Upper lobe of right lung (tissue), 1 donor: ENCODE results near the gene MRTFA. TPM values are rescaled to one million over a fixed set of nuclear protein-coding genes. Genes with fewer than 3 reads are reported as not detected.

Experiments used
- ATAC-seq: fragments of 200-7000 bp; cut with Tn5 transposase; one replicate; pipeline ENCODE4 v1.9.1; 2020; ENCODE audit warnings: mild to moderate bottlenecking, moderate library complexity
- DNase-seq: peaks from one replicate; pipeline ENCODE4 v3.0.0-alpha.2; 2020
- H3K27ac ChIP-seq: fragments of 200-600 bp; one replicate; pipeline ENCODE4 v1.8.0; 2022
- H3K27me3 ChIP-seq: fragments of 200-600 bp; one replicate; pipeline ENCODE4 v1.8.0; 2022; ENCODE audit warnings: mild to moderate bottlenecking
- H3K36me3 ChIP-seq: fragments of 200-600 bp; one replicate; pipeline ENCODE4 v1.8.0; 2022
- H3K4me1 ChIP-seq: fragments of 200-600 bp; one replicate; pipeline ENCODE4 v1.8.0; 2022
- H3K4me3 ChIP-seq: fragments of 200-600 bp; one replicate; pipeline ENCODE4 v1.8.0; 2022; ENCODE audit warnings: mild to moderate bottlenecking
- H3K9me3 ChIP-seq: fragments of 200-600 bp; one replicate; pipeline ENCODE4 v1.8.0; 2022
- CTCF ChIP-seq: fragments of 200-600 bp; IDR thresholded peaks from one replicate; pipeline ENCODE4 v1.8.0; 2022; ENCODE audit warnings: antibody characterized with exemption
- intact Hi-C: fragments of 100-400 bp; cut with DNase I; formaldehyde crosslinking; loops from one replicate; pipeline ENCODE4 v1.11.0; 2022
- total RNA-seq: library from RNA; stranded (reverse); fragmentation: NEBNext Ultra II Directional; extraction: Animal tissue kit (Norgen Biotek cat#: 25700); gene quantifications from one replicate; pipeline ENCODE4 v1.2.1, GENCODE V29; 2021
- donor health status: DM: no; HTN: yes; CAD: no; lungs with severe emphysema.

Gene MRTFA
- total RNA-seq, 1 donor from 2014 or later = 60.4 TPM

- Histone ChIP-seq H3K9me3 (no peaks in the 10 kb centered on the region), H3K36me3 (peaks cover 51% of the 10 kb centered on the region), H3K4me1 (peaks cover 19% of the 10 kb centered on the region), H3K4me3 (no peak overlapping the region), H3K27ac (no peak overlapping the region), H3K27me3 (no peaks in the 10 kb centered on the region)
- intact Hi-C loops = no loop called here
- DNase-seq = no peak
- ATAC-seq = no peak
- no peak for TF ChIP-seq CTCF
These were observed 203.9 kb downstream of the MRTFA start for GRCh38 chr22:40432625-40433024.

- no peaks in the 10 kb centered on the region for H3K27me3 ChIP-seq
- H3K4me1 ChIP-seq = peaks cover 15% of the 10 kb centered on the region
- no peak for DNase-seq
- peaks cover 54% of the 10 kb centered on the region for H3K36me3 ChIP-seq
- H3K9me3 ChIP-seq = no peaks in the 10 kb centered on the region
- TF ChIP-seq CTCF = no peak
- intact Hi-C loops = no loop called here
- ATAC-seq = no peak
- no peak overlapping the region for H3K27ac ChIP-seq
- no peak overlapping the region for H3K4me3 ChIP-seq
These were observed 204.4 kb downstream of the MRTFA start for GRCh38 chr22:40432157-40432556.

- TF ChIP-seq CTCF = no peak
- no peak for ATAC-seq
- Histone ChIP-seq H3K9me3 (no peaks in the 10 kb centered on the region), H3K4me1 (peaks cover 9% of the 10 kb centered on the region), H3K4me3 (no peak overlapping the region), H3K27me3 (no peaks in the 10 kb centered on the region), H3K36me3 (peaks cover 63% of the 10 kb centered on the region), H3K27ac (no peak overlapping the region)
- no peak for DNase-seq
- intact Hi-C loops = no loop called here
These were observed 205.5 kb downstream of the MRTFA start for GRCh38 chr22:40430991-40431390.

- DNase-seq (no peak), ATAC-seq (no peak)
- H3K36me3 ChIP-seq = peaks cover 67% of the 10 kb centered on the region
- no peaks in the 10 kb centered on the region for H3K9me3 ChIP-seq
- peaks cover 11% of the 10 kb centered on the region for H3K4me1 ChIP-seq
- no peak overlapping the region for H3K27ac ChIP-seq
- no peaks in the 10 kb centered on the region for H3K27me3 ChIP-seq
- TF ChIP-seq CTCF = no peak
- intact Hi-C loops = no loop called here
- no peak overlapping the region for H3K4me3 ChIP-seq
These were observed 207.0 kb downstream of the MRTFA start for GRCh38 chr22:40429481-40429880.

- ATAC-seq (no peak), DNase-seq (no peak)
- H3K36me3 ChIP-seq = peaks cover 73% of the 10 kb centered on the region
- H3K27ac ChIP-seq = no peak overlapping the region
- TF ChIP-seq CTCF = no peak
- H3K4me3 ChIP-seq = no peak overlapping the region
- H3K27me3 ChIP-seq = no peaks in the 10 kb centered on the region
- H3K4me1 ChIP-seq = peaks cover 11% of the 10 kb centered on the region
- intact Hi-C loops = no loop called here
- no peaks in the 10 kb centered on the region for H3K9me3 ChIP-seq
These were observed 207.7 kb downstream of the MRTFA start for GRCh38 chr22:40428796-40429195.
